CD14-positive monocyte (primary cell): Measurements from ENCODE around the gene RHOF. TPM values are rescaled to one million over a fixed set of nuclear protein-coding genes. Genes with fewer than 3 reads are reported as not detected.
A peak's percentile ranks its signal among the peaks of the same experiment; 100 is the strongest.

Experiments
- DNase-seq, 3 donors: peaks; one replicate each; pipeline ENCODE4 v3.0.0-alpha.2; 2011 to 2022
- H2AFZ ChIP-seq: 2 replicates; pipeline ENCODE4 v1.6.0; 2012; ENCODE audit warnings: mild to moderate bottlenecking, low read depth, low read length, inconsistent platforms; ENCODE audit not compliant: insufficient read depth, poor library complexity, severe bottlenecking
- H3K27ac ChIP-seq, 2 donors: 1 replicate in 1 of 2; 2 replicates in 1 of 2; pipeline ENCODE4 v1.5.1; 2012 to 2013; ENCODE audit warnings: low read length in 2 of 2, control low read depth in 1 of 2, inconsistent platforms in 1 of 2, low read depth in 1 of 2, mild to moderate bottlenecking in 1 of 2
- H3K27me3 ChIP-seq, 2 donors: one replicate each; pipeline versions ENCODE4 v1.6.0 to v1.6.1; 2011 to 2013; ENCODE audit warnings: low read length in 2 of 2; ENCODE audit not compliant: control insufficient read depth in 2 of 2, insufficient read depth in 2 of 2
- H3K36me3 ChIP-seq, 2 donors: replicated peaks in 1 of 2; 1 replicate in 1 of 2; 2 replicates in 1 of 2; pipeline versions ENCODE4 v1.5.1 to v1.6.1; 2012 to 2013; ENCODE audit warnings: low read length in 2 of 2, control low read depth in 1 of 2, inconsistent platforms in 1 of 2, mild to moderate bottlenecking in 1 of 2; ENCODE audit not compliant: insufficient read depth in 2 of 2, control insufficient read depth in 1 of 2
- H3K4me1 ChIP-seq, 2 donors: 1 replicate in 1 of 2; 2 replicates in 1 of 2; pipeline versions ENCODE4 v1.5.1 to v1.6.1; 2012 to 2013; ENCODE audit warnings: low read length in 2 of 2, control low read depth in 1 of 2, inconsistent platforms in 1 of 2, mild to moderate bottlenecking in 1 of 2, moderate library complexity in 1 of 2; ENCODE audit not compliant: insufficient read depth in 2 of 2, control insufficient read depth in 1 of 2
- H3K4me2 ChIP-seq: replicated peaks from 2 replicates; pipeline ENCODE3; 2012; ENCODE audit warnings: low read length, moderate library complexity, mild to moderate bottlenecking; ENCODE audit not compliant: poor library complexity, severe bottlenecking; ENCODE audit errors: extremely low read depth
- H3K4me3 ChIP-seq, 3 experiments: fragments of 200-600 bp in 1 of 3; sonication (generic) in 1 of 3; replicated peaks in 1 of 3; 1 replicate in 2 of 3; 2 replicates in 1 of 3; pipeline ENCODE4 v1.5.1; 2011 to 2013; ENCODE audit warnings: low read length in 3 of 3, mild to moderate bottlenecking in 3 of 3, control low read depth in 2 of 3, low read depth in 2 of 3, inconsistent platforms in 1 of 3, moderate library complexity in 1 of 3
- H3K79me2 ChIP-seq: 2 replicates; pipeline ENCODE4 v1.6.0; 2012; ENCODE audit warnings: mild to moderate bottlenecking, control low read depth, inconsistent platforms, low read length, moderate library complexity; ENCODE audit not compliant: insufficient read depth
- H3K9ac ChIP-seq: 2 replicates; pipeline ENCODE4 v1.6.0; 2017; ENCODE audit warnings: low read length, mild to moderate bottlenecking; ENCODE audit not compliant: insufficient read depth, poor library complexity, severe bottlenecking
- H3K9me3 ChIP-seq, 2 donors: replicated peaks in 1 of 2; 1 replicate in 1 of 2; 2 replicates in 1 of 2; pipeline versions ENCODE4 v1.5.1 to v1.6.1; 2012 to 2013; ENCODE audit warnings: low read length in 2 of 2, control low read depth in 1 of 2; ENCODE audit not compliant: control insufficient read depth in 1 of 2, insufficient read depth in 1 of 2
- H4K20me1 ChIP-seq: 2 replicates; pipeline ENCODE4 v1.6.0; 2012; ENCODE audit warnings: mild to moderate bottlenecking, low read length, control low read depth, moderate library complexity; ENCODE audit not compliant: insufficient read depth
- H3K27ac Mint-ChIP-seq, 7 donors: one replicate each; pipeline ENCODE4 v1.8.0; 2020; ENCODE audit warnings: mild to moderate bottlenecking in 7 of 7, mixed read lengths in 7 of 7, moderate library complexity in 6 of 7, inconsistent platforms in 2 of 7
- H3K27me3 Mint-ChIP-seq, 3 donors: one replicate each; pipeline ENCODE4 v1.8.0; 2021 to 2022; ENCODE audit warnings: low read depth in 3 of 3, mild to moderate bottlenecking in 3 of 3, mixed read lengths in 3 of 3, moderate library complexity in 3 of 3, inconsistent platforms in 1 of 3
- H3K36me3 Mint-ChIP-seq, 2 donors: one replicate each; pipeline ENCODE4 v1.8.0; 2020; ENCODE audit warnings: mixed read lengths in 2 of 2, inconsistent platforms in 1 of 2, mild to moderate bottlenecking in 1 of 2
- H3K4me1 Mint-ChIP-seq: one replicate; pipeline ENCODE4 v1.8.0; 2020; ENCODE audit warnings: mild to moderate bottlenecking, mixed read lengths
- H3K4me3 Mint-ChIP-seq, 2 donors: one replicate each; pipeline ENCODE4 v1.8.0; 2020; ENCODE audit warnings: mild to moderate bottlenecking in 2 of 2, mixed read lengths in 2 of 2, moderate library complexity in 1 of 2
- H3K9me3 Mint-ChIP-seq, 7 donors: one replicate each; pipeline ENCODE4 v1.8.0; 2020 to 2022; ENCODE audit warnings: mixed read lengths in 7 of 7, mild to moderate bottlenecking in 6 of 7, moderate library complexity in 6 of 7, inconsistent platforms in 2 of 7
- CTCF ChIP-seq: fragments of 200-600 bp; IDR thresholded peaks from one replicate; pipeline ENCODE4 v1.8.0; 2022; ENCODE audit warnings: antibody characterized with exemption, mild to moderate bottlenecking
- WGBS: methylation state at CpG from one replicate; pipeline ENCODE4 v1.1.5; 2013; ENCODE audit warnings: missing lambda C conversion rate; ENCODE audit not compliant: insufficient coverage; 5-methylcytosine and 5-hydroxymethylcytosine counted together
- intact Hi-C, 2 donors: fragments of 100-400 bp; cut with micrococcal nuclease; formaldehyde crosslinking; loops; one replicate each; pipeline versions ENCODE4 v1.15.0 to v1.15.1; 2023
- polyA plus RNA-seq, 3 donors: library from polyadenylated mRNA; depleted of rRNA in 1 of 3; unstranded in 2 of 3; stranded (reverse) in 1 of 3; fragments of 300-500 nt in 2 of 3; fragments of >200 nt in 1 of 3; fragmentation: Illumina TruSeq in 2 of 3; gene quantifications; 1 replicate in 2 of 3; 2 replicates in 1 of 3; pipeline ENCODE4 v1.2.3, GENCODE V29; 2012 to 2021

Gene RHOF
- polyA plus RNA-seq, 3 donors = 7.1 to 25.9 (median 13.6) TPM

DNA sequence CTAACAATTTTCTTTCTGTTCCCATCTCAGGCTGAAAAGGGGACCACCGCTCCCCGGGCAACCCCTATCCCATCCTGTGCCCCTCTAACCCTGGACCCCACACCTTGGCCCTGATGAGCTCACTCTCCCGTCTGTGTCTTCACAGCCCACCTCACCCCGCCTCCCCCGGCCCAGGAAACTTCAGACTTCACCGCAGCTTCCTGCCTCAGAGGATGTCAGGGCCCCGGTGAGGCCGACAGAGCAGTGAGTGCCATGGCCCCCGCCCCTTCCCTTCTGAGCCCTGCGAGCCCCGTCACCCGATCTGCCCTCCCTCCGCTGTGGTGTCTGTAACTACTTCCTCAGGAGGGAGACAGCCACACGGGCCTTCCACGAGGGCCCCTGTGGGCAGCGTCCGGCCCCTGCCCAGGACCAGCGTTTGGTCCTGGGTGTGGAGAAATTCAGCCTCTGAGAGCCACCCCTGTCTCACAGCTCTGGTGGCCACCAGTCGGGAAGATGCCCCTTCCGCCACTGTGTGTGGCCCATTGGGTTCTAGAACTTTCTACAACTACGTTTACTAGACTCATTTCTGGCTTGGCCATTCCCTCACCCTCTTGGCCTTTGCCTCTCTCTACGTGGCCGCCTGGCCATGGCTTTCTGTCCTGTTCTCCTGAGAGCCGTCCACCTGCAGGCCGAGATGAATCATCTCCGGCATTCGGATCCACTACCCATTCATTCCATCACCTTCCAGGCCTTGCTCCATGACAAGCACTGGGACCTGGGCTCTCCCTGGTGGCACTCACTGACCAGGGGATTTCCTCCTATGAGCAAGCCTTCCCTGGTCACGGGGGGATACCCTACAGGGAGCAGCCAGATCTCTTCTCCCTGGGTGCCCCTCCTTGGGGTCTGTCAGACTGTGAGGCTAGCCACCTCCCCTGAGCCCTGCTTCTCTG is 3.4 kb downstream of the RHOF start:
- intact Hi-C loops = loop anchor here (5.0 to 10.0 kb wide), 4 partner anchors 93 to 295 kb away; partner anchors contain the start of gene ORAI1 (in 1 of the 2)
- Histone ChIP-seq H4K20me1 (peaks cover 8% of the 10 kb centered on the region), H3K36me3 (peaks cover 0 to under 1% of the 10 kb centered on the region in 2 donors), H3K4me3 (peak overlapping the region; percentile 8 to 64 (median 17)), H3K9me3 (no peaks in the 10 kb centered on the region), H3K79me2 (peaks cover 46% of the 10 kb centered on the region), H3K9ac (peak overlapping the region; percentile 81), H3K27me3 (no peaks in the 10 kb centered on the region), H2AFZ (peak overlapping the region; percentile 63), H3K4me2 (peak overlapping the region; percentile 70), H3K4me1 (peaks cover 86 to 91% of the 10 kb centered on the region in 2 donors), H3K27ac (peak overlapping the region; percentile 98 to 99)
- peak overlapping the region; percentile 74 to 89 for H3K4me3 Mint-ChIP-seq
- WGBS = 29% methylated on average over 23 of the region's 28 CpGs
- peaks cover 0 to 2% (median 0%) of the 10 kb centered on the region in 7 donors for H3K9me3 Mint-ChIP-seq
- H3K36me3 Mint-ChIP-seq = peaks cover 16 to 23% of the 10 kb centered on the region in 2 donors
- peaks cover 77% of the 10 kb centered on the region for H3K4me1 Mint-ChIP-seq
- TF ChIP-seq CTCF = no peak
- peak; percentile 96 to 97 (median 96) for DNase-seq
- H3K27ac Mint-ChIP-seq = peak overlapping the region; percentile 98 to 100 (median 100)
- H3K27me3 Mint-ChIP-seq = peaks cover 0 to 3% (median 0%) of the 10 kb centered on the region in 3 donors

- peak; percentile 77 to 90 (median 77) for DNase-seq
- peak overlapping the region; percentile 63 for H2AFZ ChIP-seq
- H3K4me3 Mint-ChIP-seq = peak overlapping the region; percentile 74 to 89
- H3K9ac ChIP-seq = peak overlapping the region; percentile 81
- peaks cover 21 to 22% of the 10 kb centered on the region in 2 donors for H3K36me3 Mint-ChIP-seq
- H3K36me3 ChIP-seq = no peaks in the 10 kb centered on the region
- no peaks in the 10 kb centered on the region for H3K27me3 ChIP-seq
- peaks cover under 1% of the 10 kb centered on the region for H4K20me1 ChIP-seq
- peak overlapping the region; percentile 98 to 99 for H3K27ac ChIP-seq
- peaks cover 75% of the 10 kb centered on the region for H3K4me1 Mint-ChIP-seq
- no peak for TF ChIP-seq CTCF
- peak overlapping the region; percentile 70 for H3K4me2 ChIP-seq
- H3K27ac Mint-ChIP-seq = peak overlapping the region; percentile 98 to 100 (median 100)
- H3K9me3 ChIP-seq = no peaks in the 10 kb centered on the region
- H3K27me3 Mint-ChIP-seq = peaks cover 0 to 3% (median 0%) of the 10 kb centered on the region in 3 donors
- intact Hi-C loops = no loop called here
- peak overlapping the region; percentile 8 to 64 (median 17) for H3K4me3 ChIP-seq
- H3K9me3 Mint-ChIP-seq = peaks cover 0 to 2% (median 0%) of the 10 kb centered on the region in 7 donors
- H3K79me2 ChIP-seq = peaks cover 46% of the 10 kb centered on the region
- WGBS = 2% methylated on average over 12 of the region's 13 CpGs
- peaks cover 78 to 83% of the 10 kb centered on the region in 2 donors for H3K4me1 ChIP-seq
Observed at GRCh38 chr12:121789233-121789781, 4.2 kb downstream of the RHOF start.
